Fibroblast of mammary gland (primary cell): ENCODE data around the gene BRD3OS.

ENCODE experiments used
- DNase-seq: peaks from one replicate; pipeline ENCODE4 v3.0.0-alpha.2; 2010; ENCODE audit warnings: low read depth
- H3K4me3 ChIP-seq: 2 replicates; pipeline ENCODE4 v1.5.1; 2011; ENCODE audit warnings: low read depth, mild to moderate bottlenecking, low read length, moderate library complexity; ENCODE audit not compliant: control insufficient read depth
- CTCF ChIP-seq: conservative IDR thresholded peaks from 2 replicates; pipeline ENCODE4 v1.5.1; 2011; ENCODE audit warnings: low read depth, low read length, inconsistent platforms; ENCODE audit not compliant: control insufficient read depth, insufficient read depth

Gene BRD3OS

GRCh38 chr9:134030821-134031470, 5.7 kb downstream of the BRD3OS start:
- no peak for DNase-seq
- no peak overlapping the region for H3K4me3 ChIP-seq
- TF ChIP-seq CTCF: no peak

GRCh38 chr9:134031783-134032182, 6.5 kb downstream of the BRD3OS start:
- TF ChIP-seq CTCF: no peak

GRCh38 chr9:134032456-134033222, 7.4 kb downstream of the BRD3OS start:
- TF ChIP-seq CTCF: no peak
- no peak for DNase-seq
- no peak overlapping the region for H3K4me3 ChIP-seq

More at GRCh38 chr9:134031783-134032182, 6.5 kb downstream of the BRD3OS start:
- H3K4me3 ChIP-seq: no peak overlapping the region
- DNase-seq: no peak

GRCh38 chr9:134033516-134034214, 8.4 kb downstream of the BRD3OS start:
- DNase-seq: no peak
- no peak for TF ChIP-seq CTCF
- no peak overlapping the region for H3K4me3 ChIP-seq

GRCh38 chr9:134034215-134035040, 9.1 kb downstream of the BRD3OS start:
- DNase-seq: no peak
- no peak overlapping the region for H3K4me3 ChIP-seq
- no peak for TF ChIP-seq CTCF

GRCh38 chr9:134035041-134036039, 10.1 kb downstream of the BRD3OS start:
- TF ChIP-seq CTCF: no peak
- H3K4me3 ChIP-seq: no peak overlapping the region
- DNase-seq: no peak
